Breast epithelium (tissue), 3 donors: ENCODE measurements around the gene MRPL44.

ENCODE experiments used
- POLR2AphosphoS5 ChIP-seq, 3 donors: sonication (generic); formaldehyde crosslinking; IDR thresholded peaks; one replicate each; pipeline ENCODE4 v1.6.1; 2017; ENCODE audit warnings: antibody characterized with exemption in 3 of 3
- TF ChIP-seq, protein P1 (sequence below), 3 donors: fragments of 450-650 bp; IDR thresholded peaks; one replicate each; pipeline ENCODE4 v1.5.1; 2016 to 2017; ENCODE audit warnings: antibody characterized with exemption in 3 of 3, mild to moderate bottlenecking in 3 of 3, moderate library complexity in 3 of 3

GRCh38 chr2:223993634-223994232 lies 36.5 kb downstream of the MRPL44 start:
- TF ChIP-seq, protein P1, sequence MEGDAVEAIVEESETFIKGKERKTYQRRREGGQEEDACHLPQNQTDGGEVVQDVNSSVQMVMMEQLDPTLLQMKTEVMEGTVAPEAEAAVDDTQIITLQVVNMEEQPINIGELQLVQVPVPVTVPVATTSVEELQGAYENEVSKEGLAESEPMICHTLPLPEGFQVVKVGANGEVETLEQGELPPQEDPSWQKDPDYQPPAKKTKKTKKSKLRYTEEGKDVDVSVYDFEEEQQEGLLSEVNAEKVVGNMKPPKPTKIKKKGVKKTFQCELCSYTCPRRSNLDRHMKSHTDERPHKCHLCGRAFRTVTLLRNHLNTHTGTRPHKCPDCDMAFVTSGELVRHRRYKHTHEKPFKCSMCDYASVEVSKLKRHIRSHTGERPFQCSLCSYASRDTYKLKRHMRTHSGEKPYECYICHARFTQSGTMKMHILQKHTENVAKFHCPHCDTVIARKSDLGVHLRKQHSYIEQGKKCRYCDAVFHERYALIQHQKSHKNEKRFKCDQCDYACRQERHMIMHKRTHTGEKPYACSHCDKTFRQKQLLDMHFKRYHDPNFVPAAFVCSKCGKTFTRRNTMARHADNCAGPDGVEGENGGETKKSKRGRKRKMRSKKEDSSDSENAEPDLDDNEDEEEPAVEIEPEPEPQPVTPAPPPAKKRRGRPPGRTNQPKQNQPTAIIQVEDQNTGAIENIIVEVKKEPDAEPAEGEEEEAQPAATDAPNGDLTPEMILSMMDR (IDR thresholded peaks at IDR 0.05): peak; percentile 72 to 86 (median 74)
- TF ChIP-seq POLR2AphosphoS5 (IDR thresholded peaks at IDR 0.05): no peak
